Astrocyte (in vitro differentiated cells and primary cell): Measurements from ENCODE around the gene EXOSC6. TPM values are rescaled to one million over a fixed set of nuclear protein-coding genes. Genes with fewer than 3 reads are reported as not detected.
"Not testable (repeated sequence)": the region's sequence is repeated elsewhere in the genome, so short reads cannot be mapped to it uniquely, and the experiment has no call there.

Experiments used
- DNase-seq: peaks from one replicate; pipeline ENCODE4 v3.0.0-alpha.2; 2010; ENCODE audit warnings: low read depth
- FAIRE-seq: peaks from 2 replicates; lab custom pipeline; 2011; peaks lifted over from hg19 to GRCh38; lab: Jason Lieb, UNC
- H2AFZ ChIP-seq: 2 replicates; pipeline ENCODE4 v1.6.0; 2012; ENCODE audit warnings: low read depth, low read length, inconsistent platforms
- H3K27ac ChIP-seq: 2 replicates; pipeline ENCODE4 v1.5.1; 2011; ENCODE audit warnings: low read depth, low read length, inconsistent platforms
- H3K27me3 ChIP-seq: 2 replicates; pipeline ENCODE4 v1.6.0; 2011; ENCODE audit warnings: low read length, inconsistent platforms; ENCODE audit not compliant: insufficient read depth
- H3K36me3 ChIP-seq: 2 replicates; pipeline ENCODE4 v1.5.1; 2011; ENCODE audit warnings: low read length, inconsistent platforms; ENCODE audit not compliant: insufficient read depth
- H3K4me1 ChIP-seq: 2 replicates; pipeline ENCODE4 v1.5.1; 2011; ENCODE audit warnings: low read length, inconsistent platforms; ENCODE audit not compliant: insufficient read depth
- H3K4me2 ChIP-seq: 2 replicates; pipeline ENCODE4 v1.6.0; 2012; ENCODE audit warnings: low read length, inconsistent platforms
- H3K4me3 ChIP-seq: 2 replicates; pipeline ENCODE4 v1.5.1; 2011; ENCODE audit warnings: low read depth, mild to moderate bottlenecking, low read length, inconsistent platforms; ENCODE audit not compliant: insufficient read depth
- H3K79me2 ChIP-seq: 2 replicates; pipeline ENCODE4 v1.6.0; 2012; ENCODE audit warnings: mild to moderate bottlenecking, low read length, inconsistent platforms; ENCODE audit not compliant: insufficient read depth
- H3K9ac ChIP-seq: 2 replicates; pipeline ENCODE4 v1.6.0; 2012; ENCODE audit warnings: mild to moderate bottlenecking, low read length, inconsistent platforms
- H3K9me3 ChIP-seq: 2 replicates; pipeline ENCODE4 v1.5.1; 2012; ENCODE audit warnings: low read depth, mild to moderate bottlenecking, low read length, inconsistent platforms; ENCODE audit not compliant: insufficient read depth
- H4K20me1 ChIP-seq: 2 replicates; pipeline ENCODE4 v1.6.0; 2012; ENCODE audit warnings: low read length, inconsistent platforms; ENCODE audit not compliant: insufficient read depth
- H3K27ac Mint-ChIP-seq: one replicate; pipeline ENCODE4 v1.8.0; 2021; ENCODE audit warnings: mild to moderate bottlenecking, mixed read lengths; ENCODE audit not compliant: unreplicated experiment
- H3K27me3 Mint-ChIP-seq: one replicate; pipeline ENCODE4 v1.8.0; 2021; ENCODE audit warnings: low read depth, mixed read lengths; ENCODE audit not compliant: unreplicated experiment
- H3K36me3 Mint-ChIP-seq: one replicate; pipeline ENCODE4 v1.8.0; 2021; ENCODE audit warnings: low read depth, mixed read lengths; ENCODE audit not compliant: unreplicated experiment
- H3K4me1 Mint-ChIP-seq: one replicate; pipeline ENCODE4 v1.8.0; 2021; ENCODE audit warnings: low read depth, mixed read lengths; ENCODE audit not compliant: unreplicated experiment
- H3K4me3 Mint-ChIP-seq: one replicate; pipeline ENCODE4 v1.8.0; 2021; ENCODE audit warnings: mild to moderate bottlenecking, moderate library complexity, mixed read lengths; ENCODE audit not compliant: unreplicated experiment
- H3K9me3 Mint-ChIP-seq: one replicate; pipeline ENCODE4 v1.8.0; 2021; ENCODE audit warnings: mild to moderate bottlenecking, mixed read lengths; ENCODE audit not compliant: unreplicated experiment
- EZH2 ChIP-seq: IDR thresholded peaks from 2 replicates; pipeline ENCODE4 v1.6.1; 2012; ENCODE audit warnings: mild to moderate bottlenecking, low read length, inconsistent platforms; ENCODE audit not compliant: insufficient read depth
- total RNA-seq: library from RNA; stranded (reverse); gene quantifications from 2 replicates; pipeline ENCODE4 v1.2.1, GENCODE V29; 2021
- TF ChIP-seq, protein P1 (sequence below): IDR thresholded peaks from 2 replicates; pipeline ENCODE4 v1.5.1; 2011; ENCODE audit warnings: low read depth, mild to moderate bottlenecking, inconsistent platforms, low read length, moderate library complexity; ENCODE audit not compliant: insufficient read depth

The EXOSC6 gene
- total RNA-seq, 1 donor from 2014 or later, result 49.5 TPM

DNA sequence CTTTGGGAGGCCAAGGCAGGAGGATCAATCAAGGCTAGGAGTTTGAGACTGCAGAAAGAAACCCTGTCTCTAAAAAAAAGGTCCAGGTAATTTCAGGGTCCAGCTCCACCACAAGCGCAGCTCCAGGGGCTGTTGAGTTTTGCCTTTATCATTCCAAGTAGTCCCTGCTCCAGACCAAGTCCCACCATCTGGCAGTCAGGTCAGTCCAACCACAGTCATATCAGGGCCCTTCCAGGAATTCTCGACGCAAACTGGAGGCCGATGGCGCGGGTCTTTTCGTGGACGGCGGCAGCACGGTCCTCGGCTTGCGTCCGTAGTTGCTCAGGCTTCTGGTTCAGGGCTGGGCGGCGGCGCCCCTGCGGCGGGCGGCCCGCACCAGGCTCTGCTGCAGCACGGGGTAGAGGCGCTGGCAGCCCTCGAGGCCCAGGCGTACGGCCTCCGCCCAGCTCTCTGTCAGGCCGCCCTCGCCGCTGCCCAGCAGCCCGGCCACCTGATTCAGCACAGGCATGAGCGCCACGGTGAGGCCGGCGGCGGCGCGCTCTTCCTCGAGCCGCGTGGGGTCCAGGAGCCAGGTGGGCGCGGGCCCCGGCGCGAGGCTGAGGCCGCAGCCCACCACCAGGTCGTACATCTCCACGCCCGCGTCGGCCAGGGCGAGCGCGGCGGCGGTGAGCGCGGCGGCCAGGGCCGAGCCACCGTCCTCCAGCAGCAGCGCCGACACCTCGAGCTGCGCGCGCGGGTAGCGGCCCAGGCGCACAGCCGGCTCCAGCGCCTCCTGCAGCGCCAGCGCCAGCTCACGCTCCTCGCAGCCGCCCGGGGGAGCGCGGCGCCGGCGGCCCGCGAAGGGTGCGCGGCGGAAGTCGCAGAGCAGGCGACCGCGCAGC is 752 bp downstream of the EXOSC6 start:
- no peak for FAIRE-seq
- H3K4me1 Mint-ChIP-seq, result peaks cover 7% of the 10 kb centered on the region
- TF ChIP-seq EZH2, result no peak
- TF ChIP-seq, protein P1, sequence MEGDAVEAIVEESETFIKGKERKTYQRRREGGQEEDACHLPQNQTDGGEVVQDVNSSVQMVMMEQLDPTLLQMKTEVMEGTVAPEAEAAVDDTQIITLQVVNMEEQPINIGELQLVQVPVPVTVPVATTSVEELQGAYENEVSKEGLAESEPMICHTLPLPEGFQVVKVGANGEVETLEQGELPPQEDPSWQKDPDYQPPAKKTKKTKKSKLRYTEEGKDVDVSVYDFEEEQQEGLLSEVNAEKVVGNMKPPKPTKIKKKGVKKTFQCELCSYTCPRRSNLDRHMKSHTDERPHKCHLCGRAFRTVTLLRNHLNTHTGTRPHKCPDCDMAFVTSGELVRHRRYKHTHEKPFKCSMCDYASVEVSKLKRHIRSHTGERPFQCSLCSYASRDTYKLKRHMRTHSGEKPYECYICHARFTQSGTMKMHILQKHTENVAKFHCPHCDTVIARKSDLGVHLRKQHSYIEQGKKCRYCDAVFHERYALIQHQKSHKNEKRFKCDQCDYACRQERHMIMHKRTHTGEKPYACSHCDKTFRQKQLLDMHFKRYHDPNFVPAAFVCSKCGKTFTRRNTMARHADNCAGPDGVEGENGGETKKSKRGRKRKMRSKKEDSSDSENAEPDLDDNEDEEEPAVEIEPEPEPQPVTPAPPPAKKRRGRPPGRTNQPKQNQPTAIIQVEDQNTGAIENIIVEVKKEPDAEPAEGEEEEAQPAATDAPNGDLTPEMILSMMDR, result no peak
- peak overlapping the region; percentile 47 for H3K27ac Mint-ChIP-seq
- H2AFZ ChIP-seq, result peak overlapping the region; percentile 26
- H3K27me3 ChIP-seq, result no peaks in the 10 kb centered on the region
- H4K20me1 ChIP-seq, result peaks cover 43% of the 10 kb centered on the region
- no peaks in the 10 kb centered on the region for H3K9me3 ChIP-seq
- H3K27ac ChIP-seq, result peak overlapping the region; percentile 56
- no peaks in the 10 kb centered on the region for H3K27me3 Mint-ChIP-seq
- peak overlapping the region; percentile 76 for H3K4me3 ChIP-seq
- peaks cover 26% of the 10 kb centered on the region for H3K79me2 ChIP-seq
- peak overlapping the region; percentile 88 for H3K9ac ChIP-seq
- peak overlapping the region; percentile 81 for H3K4me3 Mint-ChIP-seq
- no peaks in the 10 kb centered on the region for H3K9me3 Mint-ChIP-seq
- H3K36me3 ChIP-seq, result peaks cover 17% of the 10 kb centered on the region
- H3K4me2 ChIP-seq, result peak overlapping the region; percentile 98
- peak; percentile 39 for DNase-seq
- H3K4me1 ChIP-seq, result peaks cover 15% of the 10 kb centered on the region
- peaks cover 9% of the 10 kb centered on the region for H3K36me3 Mint-ChIP-seq

- H3K9me3 Mint-ChIP-seq, FAIRE-seq, H3K9ac ChIP-seq, H3K27me3 Mint-ChIP-seq, H2AFZ ChIP-seq, H3K4me1 Mint-ChIP-seq, DNase-seq, H3K9me3 ChIP-seq, H3K27ac ChIP-seq, H3K27ac Mint-ChIP-seq, H3K36me3 Mint-ChIP-seq, H3K27me3 ChIP-seq: not testable (repeated sequence)
- peaks cover 26% of the 10 kb centered on the region for H3K79me2 ChIP-seq
- peak overlapping the region; percentile 67 for H3K4me2 ChIP-seq
- peaks cover 12% of the 10 kb centered on the region for H3K36me3 ChIP-seq
- H3K4me1 ChIP-seq, result peaks cover 13% of the 10 kb centered on the region
- H3K4me3 Mint-ChIP-seq, result peak overlapping the region; percentile 8
- H3K4me3 ChIP-seq, result peak overlapping the region; percentile 44
- H4K20me1 ChIP-seq, result peaks cover 35% of the 10 kb centered on the region
Measured at GRCh38 chr16:70249697-70250096, 2.0 kb downstream of the EXOSC6 start.

- not testable (repeated sequence) for H3K9ac ChIP-seq, H4K20me1 ChIP-seq, H3K4me3 Mint-ChIP-seq, DNase-seq, H3K4me2 ChIP-seq, H3K27me3 ChIP-seq, H3K36me3 Mint-ChIP-seq, H3K27ac ChIP-seq, H3K9me3 ChIP-seq, H3K4me1 Mint-ChIP-seq, H3K36me3 ChIP-seq, H3K4me1 ChIP-seq, H3K4me3 ChIP-seq, H3K79me2 ChIP-seq, FAIRE-seq, H3K9me3 Mint-ChIP-seq, H2AFZ ChIP-seq, H3K27me3 Mint-ChIP-seq, H3K27ac Mint-ChIP-seq
Measured at GRCh38 chr16:70238773-70239172, 13.0 kb downstream of the EXOSC6 start.

DNA sequence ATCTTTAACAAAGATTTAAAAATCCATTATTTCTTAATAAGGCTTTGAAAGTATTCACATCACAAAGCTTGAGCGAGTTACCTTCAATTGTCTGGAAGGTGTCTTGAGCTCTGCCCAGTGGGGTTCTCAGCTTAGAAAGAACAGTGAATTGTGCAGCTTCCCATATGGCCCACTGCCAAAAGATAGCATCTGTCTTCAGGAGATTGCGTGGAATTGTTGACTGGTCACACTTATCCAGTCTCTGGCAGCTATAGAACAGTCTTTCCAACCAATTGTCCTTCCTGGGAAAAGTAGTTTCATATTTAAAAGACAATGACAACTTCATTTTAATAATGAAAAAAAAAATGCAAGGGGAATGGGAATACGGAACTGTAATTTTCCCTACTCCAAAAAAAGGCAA is 19.9 kb downstream of the EXOSC6 start:
- H3K4me1 Mint-ChIP-seq, H3K9ac ChIP-seq, H3K36me3 Mint-ChIP-seq, H3K4me1 ChIP-seq, H3K9me3 ChIP-seq, H4K20me1 ChIP-seq, H3K4me3 ChIP-seq, H3K4me3 Mint-ChIP-seq, H3K79me2 ChIP-seq, H3K27me3 ChIP-seq, DNase-seq, H3K27me3 Mint-ChIP-seq, H3K9me3 Mint-ChIP-seq, H2AFZ ChIP-seq, H3K4me2 ChIP-seq, H3K27ac ChIP-seq, FAIRE-seq, H3K27ac Mint-ChIP-seq, H3K36me3 ChIP-seq: not testable (repeated sequence)

- not testable (repeated sequence) for H3K4me3 Mint-ChIP-seq, H3K27ac ChIP-seq, H3K9me3 ChIP-seq, H2AFZ ChIP-seq, DNase-seq, H3K4me3 ChIP-seq, H3K79me2 ChIP-seq, H4K20me1 ChIP-seq, H3K9ac ChIP-seq, H3K9me3 Mint-ChIP-seq, H3K4me1 ChIP-seq, H3K27me3 Mint-ChIP-seq, H3K27ac Mint-ChIP-seq, FAIRE-seq, H3K36me3 Mint-ChIP-seq, H3K27me3 ChIP-seq, H3K4me1 Mint-ChIP-seq, H3K36me3 ChIP-seq, H3K4me2 ChIP-seq
Measured at GRCh38 chr16:70226024-70226423, 25.7 kb downstream of the EXOSC6 start.
